Smooth muscle cell (in vitro differentiated cells): Measurements from ENCODE around the gene TMEM187. TPM values are rescaled to one million over a fixed set of nuclear protein-coding genes. Genes with fewer than 3 reads are reported as not detected.

Source experiments
- DNase-seq: peaks from one replicate; lab custom pipeline; 2025; ENCODE audit not compliant: unreplicated experiment; lab: John Stamatoyannopoulos, UW
- H2AFZ ChIP-seq: fragments of 200-600 bp; sonication (generic); 2 replicates; pipeline ENCODE4 v1.6.0; 2016; ENCODE audit warnings: antibody characterized with exemption, low read depth, mild to moderate bottlenecking
- H3F3A ChIP-seq: fragments of 200-600 bp; sonication (generic); 2 replicates; pipeline ENCODE4 v1.6.0; 2017; ENCODE audit warnings: antibody characterized with exemption, low read depth
- H3K27ac ChIP-seq: fragments of 200-600 bp; sonication (generic); 2 replicates; pipeline ENCODE4 v1.5.1; 2016; ENCODE audit warnings: low read depth, mild to moderate bottlenecking
- H3K27me3 ChIP-seq: fragments of 200-600 bp; sonication (generic); 2 replicates; pipeline ENCODE4 v1.6.1; 2016; ENCODE audit warnings: low read depth, mild to moderate bottlenecking
- H3K36me3 ChIP-seq: fragments of 200-600 bp; sonication (generic); 2 replicates; pipeline ENCODE4 v1.5.1; 2016; ENCODE audit warnings: low read depth
- H3K4me1 ChIP-seq: fragments of 200-600 bp; sonication (generic); 2 replicates; pipeline ENCODE4 v1.5.1; 2016; ENCODE audit warnings: low read depth
- H3K4me2 ChIP-seq: fragments of 200-600 bp; sonication (generic); 2 replicates; pipeline ENCODE4 v1.6.0; 2016; ENCODE audit warnings: mild to moderate bottlenecking
- H3K4me3 ChIP-seq: fragments of 200-600 bp; sonication (generic); 2 replicates; pipeline ENCODE4 v1.5.1; 2016; ENCODE audit warnings: mild to moderate bottlenecking
- H3K79me2 ChIP-seq: fragments of 200-600 bp; sonication (generic); 2 replicates; pipeline ENCODE4 v1.6.0; 2016; ENCODE audit warnings: low read depth, mild to moderate bottlenecking
- H3K9ac ChIP-seq: fragments of 200-600 bp; sonication (generic); 2 replicates; pipeline ENCODE4 v1.6.0; 2016; ENCODE audit warnings: low read depth
- H3K9me3 ChIP-seq: fragments of 200-600 bp; sonication (generic); replicated peaks from 2 replicates; pipeline ENCODE4 v1.5.1; 2016; ENCODE audit warnings: low read depth
- H4K20me1 ChIP-seq: fragments of 200-600 bp; sonication (generic); 2 replicates; pipeline ENCODE4 v1.6.0; 2016; ENCODE audit warnings: low read depth
- CTCF ChIP-seq: fragments of 200-600 bp; sonication (generic); IDR thresholded peaks from 2 replicates; pipeline ENCODE4 v1.5.1; 2017; ENCODE audit warnings: borderline replicate concordance, mild to moderate bottlenecking, antibody characterized with exemption; ENCODE audit not compliant: insufficient read depth, poor library complexity, severe bottlenecking
- WGBS: methylation state at CpG from one replicate; pipeline ENCODE4 v1.1.7; 2016; ENCODE audit warnings: low lambda C conversion rate; 5-methylcytosine and 5-hydroxymethylcytosine counted together
- polyA plus RNA-seq: library from polyadenylated mRNA; unstranded; fragments of >200 nt; fragmentation: Nextera tagmentation; extraction: Ambion mirVana; gene quantifications from 2 replicates; pipeline ENCODE4 v1.2.1, GENCODE V29; 2016
- total RNA-seq: library from RNA; depleted of rRNA; stranded (reverse); fragments of >200 nt; gene quantifications from 2 replicates; pipeline ENCODE4 v1.2.3, GENCODE V29; 2014

TMEM187 gene
- total and polyA plus RNA-seq, 2 experiments from 2014 or later: 6.2 to 9.8 TPM

DNA sequence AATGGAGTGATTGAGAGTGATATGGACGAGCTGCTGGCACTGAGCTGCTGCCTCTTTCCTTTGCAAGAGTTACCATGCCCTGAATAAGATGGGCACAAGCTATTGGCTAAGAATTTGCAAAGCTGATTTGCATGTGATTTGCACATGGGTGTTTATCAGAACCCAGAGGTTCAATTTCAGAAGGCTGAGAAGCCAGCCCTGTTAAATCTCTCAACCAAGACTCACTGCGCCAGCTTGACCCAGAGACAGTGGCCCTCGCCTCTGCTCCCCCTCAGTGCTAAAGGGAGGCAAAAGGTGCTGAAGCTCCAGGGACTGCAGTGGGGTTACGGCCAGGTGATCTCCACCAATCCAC lies 47.2 kb upstream of the TMEM187 start:
- no peaks in the 10 kb centered on the region for H4K20me1 ChIP-seq
- no peak overlapping the region for H3K9ac ChIP-seq
- no peaks in the 10 kb centered on the region for H3K79me2 ChIP-seq
- no peak overlapping the region for H3K27ac ChIP-seq
- H3F3A ChIP-seq: no peaks in the 10 kb centered on the region
- H3K4me3 ChIP-seq: peak overlapping the region; percentile 20
- H3K4me1 ChIP-seq: no peaks in the 10 kb centered on the region
- no peak for DNase-seq
- 86% methylated on average over 4 of the region's 4 CpGs for WGBS
- H3K27me3 ChIP-seq: no peaks in the 10 kb centered on the region
- H3K4me2 ChIP-seq: peak overlapping the region; percentile 87
- no peaks in the 10 kb centered on the region for H3K36me3 ChIP-seq
- no peaks in the 10 kb centered on the region for H3K9me3 ChIP-seq
- H2AFZ ChIP-seq: no peak overlapping the region
- TF ChIP-seq CTCF: no peak

GRCh38 chrX:153925739-153926551 lies 46.6 kb upstream of the TMEM187 start, which contains the start of gene ARHGAP4:
TSS of gene ARHGAP4 (minus strand) at chrX:153926264. CDS start at chrX:153926202, 62 bp downstream.
- Histone ChIP-seq H3K27me3 (no peaks in the 10 kb centered on the region), H3K9me3 (no peaks in the 10 kb centered on the region), H3F3A (no peaks in the 10 kb centered on the region), H4K20me1 (no peaks in the 10 kb centered on the region), H3K9ac (no peak within 1 kb of the TSS), H3K36me3 (no peaks in the 10 kb centered on the region), H3K4me1 (no peaks in the 10 kb centered on the region), H2AFZ (no peak within 1 kb of the TSS), H3K4me3 (peak within 1 kb of the TSS; percentile 20), H3K79me2 (no peaks in the 10 kb centered on the region), H3K4me2 (peak within 1 kb of the TSS; percentile 87), H3K27ac (peak within 1 kb of the TSS; percentile 49)
- WGBS: 40% methylated on average over 25 of the region's 59 CpGs
- TF ChIP-seq CTCF: no peak
- no peak for DNase-seq

GRCh38 chrX:153926552-153926857 lies 46.0 kb upstream of the TMEM187 start:
- no peak for TF ChIP-seq CTCF
- H3K27me3 ChIP-seq: no peaks in the 10 kb centered on the region
- 37% methylated on average over 4 of the region's 4 CpGs for WGBS
- H3K79me2 ChIP-seq: no peaks in the 10 kb centered on the region
- H3K36me3 ChIP-seq: no peaks in the 10 kb centered on the region
- no peaks in the 10 kb centered on the region for H3F3A ChIP-seq
- H3K9ac ChIP-seq: no peak overlapping the region
- H3K4me1 ChIP-seq: no peaks in the 10 kb centered on the region
- no peak overlapping the region for H3K4me3 ChIP-seq
- no peaks in the 10 kb centered on the region for H4K20me1 ChIP-seq
- H2AFZ ChIP-seq: no peak overlapping the region
- H3K27ac ChIP-seq: peak overlapping the region; percentile 49
- no peak for DNase-seq
- no peaks in the 10 kb centered on the region for H3K9me3 ChIP-seq
- H3K4me2 ChIP-seq: peak overlapping the region; percentile 87
